Panc1 (cell line): ENCODE measurements around the gene CNTN4.

Experiments
- TF ChIP-seq, protein P1 (sequence below): fragments of 450-650 bp; IDR thresholded peaks from 2 replicates; pipeline ENCODE4 v1.5.1; 2017; ENCODE audit warnings: mild to moderate bottlenecking
- TF ChIP-seq, protein P2 (sequence below), 2 experiments: IDR thresholded peaks; 2 replicates each; pipeline ENCODE4 v1.6.1; 2011 to 2012; ENCODE audit warnings: low read depth in 2 of 2, control low read depth in 1 of 2, low read length in 1 of 2, mild to moderate bottlenecking in 1 of 2, moderate library complexity in 1 of 2; ENCODE audit not compliant: insufficient read depth in 1 of 2

DNA sequence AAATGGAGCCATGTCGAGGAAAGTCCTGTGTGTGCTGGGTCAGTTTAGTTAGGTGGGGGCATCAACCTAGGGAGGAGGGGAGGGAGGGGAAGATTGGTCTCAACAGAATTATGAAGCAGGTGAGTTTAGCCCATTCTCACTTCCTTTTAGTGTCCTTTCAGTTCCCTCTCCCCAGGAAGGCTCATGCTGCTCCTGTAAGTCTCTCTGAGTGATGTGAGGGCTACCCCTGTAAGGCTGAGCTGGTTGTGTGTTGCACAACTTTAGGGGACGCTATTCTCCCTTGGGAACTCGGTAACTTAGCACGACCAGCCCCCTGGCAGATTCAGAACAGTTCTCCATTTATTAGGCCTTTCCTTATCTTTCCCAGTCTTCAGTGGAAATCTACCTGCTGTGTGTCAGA, 990.4 kb downstream of the CNTN4 start:
- TF ChIP-seq, protein P1, sequence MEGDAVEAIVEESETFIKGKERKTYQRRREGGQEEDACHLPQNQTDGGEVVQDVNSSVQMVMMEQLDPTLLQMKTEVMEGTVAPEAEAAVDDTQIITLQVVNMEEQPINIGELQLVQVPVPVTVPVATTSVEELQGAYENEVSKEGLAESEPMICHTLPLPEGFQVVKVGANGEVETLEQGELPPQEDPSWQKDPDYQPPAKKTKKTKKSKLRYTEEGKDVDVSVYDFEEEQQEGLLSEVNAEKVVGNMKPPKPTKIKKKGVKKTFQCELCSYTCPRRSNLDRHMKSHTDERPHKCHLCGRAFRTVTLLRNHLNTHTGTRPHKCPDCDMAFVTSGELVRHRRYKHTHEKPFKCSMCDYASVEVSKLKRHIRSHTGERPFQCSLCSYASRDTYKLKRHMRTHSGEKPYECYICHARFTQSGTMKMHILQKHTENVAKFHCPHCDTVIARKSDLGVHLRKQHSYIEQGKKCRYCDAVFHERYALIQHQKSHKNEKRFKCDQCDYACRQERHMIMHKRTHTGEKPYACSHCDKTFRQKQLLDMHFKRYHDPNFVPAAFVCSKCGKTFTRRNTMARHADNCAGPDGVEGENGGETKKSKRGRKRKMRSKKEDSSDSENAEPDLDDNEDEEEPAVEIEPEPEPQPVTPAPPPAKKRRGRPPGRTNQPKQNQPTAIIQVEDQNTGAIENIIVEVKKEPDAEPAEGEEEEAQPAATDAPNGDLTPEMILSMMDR = no peak
- TF ChIP-seq, protein P2, sequence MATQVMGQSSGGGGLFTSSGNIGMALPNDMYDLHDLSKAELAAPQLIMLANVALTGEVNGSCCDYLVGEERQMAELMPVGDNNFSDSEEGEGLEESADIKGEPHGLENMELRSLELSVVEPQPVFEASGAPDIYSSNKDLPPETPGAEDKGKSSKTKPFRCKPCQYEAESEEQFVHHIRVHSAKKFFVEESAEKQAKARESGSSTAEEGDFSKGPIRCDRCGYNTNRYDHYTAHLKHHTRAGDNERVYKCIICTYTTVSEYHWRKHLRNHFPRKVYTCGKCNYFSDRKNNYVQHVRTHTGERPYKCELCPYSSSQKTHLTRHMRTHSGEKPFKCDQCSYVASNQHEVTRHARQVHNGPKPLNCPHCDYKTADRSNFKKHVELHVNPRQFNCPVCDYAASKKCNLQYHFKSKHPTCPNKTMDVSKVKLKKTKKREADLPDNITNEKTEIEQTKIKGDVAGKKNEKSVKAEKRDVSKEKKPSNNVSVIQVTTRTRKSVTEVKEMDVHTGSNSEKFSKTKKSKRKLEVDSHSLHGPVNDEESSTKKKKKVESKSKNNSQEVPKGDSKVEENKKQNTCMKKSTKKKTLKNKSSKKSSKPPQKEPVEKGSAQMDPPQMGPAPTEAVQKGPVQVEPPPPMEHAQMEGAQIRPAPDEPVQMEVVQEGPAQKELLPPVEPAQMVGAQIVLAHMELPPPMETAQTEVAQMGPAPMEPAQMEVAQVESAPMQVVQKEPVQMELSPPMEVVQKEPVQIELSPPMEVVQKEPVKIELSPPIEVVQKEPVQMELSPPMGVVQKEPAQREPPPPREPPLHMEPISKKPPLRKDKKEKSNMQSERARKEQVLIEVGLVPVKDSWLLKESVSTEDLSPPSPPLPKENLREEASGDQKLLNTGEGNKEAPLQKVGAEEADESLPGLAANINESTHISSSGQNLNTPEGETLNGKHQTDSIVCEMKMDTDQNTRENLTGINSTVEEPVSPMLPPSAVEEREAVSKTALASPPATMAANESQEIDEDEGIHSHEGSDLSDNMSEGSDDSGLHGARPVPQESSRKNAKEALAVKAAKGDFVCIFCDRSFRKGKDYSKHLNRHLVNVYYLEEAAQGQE (IDR thresholded peaks at IDR 0.05; ENCODE audit: insufficient read depth in 1 of 2, low read depth in 2 of 2, low read length in 1 of 2) = no peak
